K562 (cell line): ENCODE measurements around the gene ZNF33A. TPM values are rescaled to one million over a fixed set of nuclear protein-coding genes. Genes with fewer than 3 reads are reported as not detected.

Experiments used
- ATAC-seq: fragments of 200-7000 bp; cut with Tn5 transposase; 3 replicates; pipeline ENCODE4 v1.9.1; 2020; ENCODE audit warnings: moderate library complexity
- BruUV-seq: library from RNA; stranded (reverse); fragments of 400-500 nt; replicated peaks from 2 replicates; lab custom pipeline; 2021; lab: Mats Ljungman, UMichigan
- CTCF ChIA-PET: fragments of 300-600 bp; formaldehyde crosslinking; extraction: SDS; loops from one replicate; lab custom pipeline; 2021; ENCODE audit warnings: low intra/inter-chr PET ratio; lab: Yijun Ruan, JAX
- POLR2A ChIA-PET: fragments of 300-600, 350-650 bp; sonication (Branson Sonifier 250); formaldehyde crosslinking; extraction: SDS; loops from one replicate; lab custom pipeline; 2021; ENCODE audit warnings: antibody characterized with exemption, inconsistent platforms; lab: Yijun Ruan, JAX
- DNase-seq, 4 experiments: peaks; one replicate each; pipeline versions ENCODE4 v3.0.0 to v3.0.0-alpha.2; 2011 to 2018; ENCODE audit warnings: low spot score in 3 of 4, mixed read lengths in 3 of 4; ENCODE audit errors: extremely low read depth in 1 of 4
- FAIRE-seq: peaks from 2 replicates; lab custom pipeline; 2011; peaks lifted over from hg19 to GRCh38; lab: Jason Lieb, UNC
- H2AFZ ChIP-seq: 2 replicates; pipeline ENCODE4 v1.6.0; 2011; ENCODE audit warnings: low read depth, low read length, control low read depth, inconsistent platforms
- H3K27ac ChIP-seq: fragments of 200-600 bp; 3 replicates; pipeline ENCODE4 v1.8.0; 2011; ENCODE audit warnings: low read depth, mild to moderate bottlenecking, control low read depth, inconsistent platforms, low read length, moderate library complexity, mixed read lengths; ENCODE audit errors: extremely low read depth
- H3K27me3 ChIP-seq, 2 experiments: fragments of 300-600 bp in 1 of 2; 2 replicates in 1 of 2; 3 replicates in 1 of 2; pipeline versions ENCODE4 v1.6.0 to v1.8.0; 2011; ENCODE audit warnings: inconsistent platforms in 2 of 2, low read length in 2 of 2, mild to moderate bottlenecking in 1 of 2, mixed read lengths in 1 of 2, moderate library complexity in 1 of 2; ENCODE audit not compliant: control insufficient read depth in 2 of 2, insufficient read depth in 2 of 2
- H3K36me3 ChIP-seq: fragments of 300-600 bp; 3 replicates; pipeline ENCODE4 v1.8.0; 2011; ENCODE audit warnings: mild to moderate bottlenecking, low read length, inconsistent platforms; ENCODE audit not compliant: control insufficient read depth, insufficient read depth
- H3K4me1 ChIP-seq, 2 experiments: fragments of 200-600 bp in 1 of 2; replicated peaks in 1 of 2; 2 replicates in 1 of 2; 3 replicates in 1 of 2; pipeline versions ENCODE4 v1.5.1 to v1.8.0; 2011; ENCODE audit warnings: inconsistent platforms in 2 of 2, low read length in 2 of 2, mild to moderate bottlenecking in 1 of 2, mixed read lengths in 1 of 2, moderate library complexity in 1 of 2; ENCODE audit not compliant: control insufficient read depth in 2 of 2, insufficient read depth in 2 of 2
- H3K4me2 ChIP-seq: 2 replicates; pipeline ENCODE4 v1.6.1; 2011; ENCODE audit warnings: low read length, control low read depth, inconsistent platforms, mixed read lengths; ENCODE audit not compliant: insufficient read depth
- H3K4me3 ChIP-seq: fragments of 200-600 bp; sonication (generic), shearing (Covaris generic); 2 replicates; pipeline ENCODE4 v1.5.1; 2016; ENCODE audit warnings: control low read depth, inconsistent platforms
- H3K79me2 ChIP-seq: fragments of 200-600 bp; 3 replicates; pipeline ENCODE4 v1.8.0; 2011; ENCODE audit warnings: low read length, inconsistent platforms; ENCODE audit not compliant: control insufficient read depth, insufficient read depth
- H3K9ac ChIP-seq, 2 experiments: 2 replicates each; pipeline versions ENCODE4 v1.6.0 to v1.6.1; 2011; ENCODE audit warnings: low read depth in 2 of 2, low read length in 2 of 2, control low read depth in 1 of 2, inconsistent platforms in 1 of 2, mild to moderate bottlenecking in 1 of 2, mixed read lengths in 1 of 2; ENCODE audit not compliant: insufficient read depth in 1 of 2
- H3K9me1 ChIP-seq: one replicate; pipeline ENCODE4 v1.6.0; 2011; ENCODE audit warnings: inconsistent platforms, mild to moderate bottlenecking, low read length, moderate library complexity; ENCODE audit not compliant: control insufficient read depth, insufficient read depth
- H3K9me3 ChIP-seq: replicated peaks from 2 replicates; pipeline ENCODE4 v1.5.1; 2011; ENCODE audit warnings: low read depth, low read length, inconsistent platforms; ENCODE audit not compliant: control insufficient read depth, insufficient read depth
- H4K20me1 ChIP-seq: replicated peaks from 2 replicates; pipeline ENCODE4 v1.6.1; 2011; ENCODE audit warnings: low read length, inconsistent platforms, mixed read lengths; ENCODE audit not compliant: control insufficient read depth, insufficient read depth
- HNRNPK ChIP-seq: fragments of 200-400 bp; formaldehyde crosslinking; IDR thresholded peaks from one replicate; pipeline ENCODE4 v1.6.1; 2018; ENCODE audit warnings: mild to moderate bottlenecking, low read depth, low read length; ENCODE audit not compliant: poor library complexity, severe bottlenecking
- L3MBTL2 ChIP-seq: fragments of 450-650 bp; IDR thresholded peaks from 2 replicates; pipeline ENCODE4 v1.6.1; 2016; ENCODE audit warnings: mild to moderate bottlenecking, moderate library complexity
- MXI1 ChIP-seq: IDR thresholded peaks from 2 replicates; pipeline ENCODE4 v1.6.1; 2011; ENCODE audit warnings: low read depth, mild to moderate bottlenecking, improper control_type of control experiment, low read length
- STAG1 ChIP-seq: sonication (generic); formaldehyde crosslinking; IDR thresholded peaks from 2 replicates; pipeline ENCODE4 v1.5.0; 2020; ENCODE audit warnings: missing genetic modification reagents, borderline replicate concordance
- TRIM28 ChIP-seq: fragments of 450-650 bp; IDR thresholded peaks from 2 replicates; pipeline ENCODE4 v1.6.1; 2017
- U2AF2 ChIP-seq: fragments of 200-400 bp; formaldehyde crosslinking; optimal IDR thresholded peaks from 2 replicates; pipeline ENCODE3; 2017; ENCODE audit warnings: low read depth, mild to moderate bottlenecking, low read length
- XRCC3 ChIP-seq: fragments of 450-650 bp; IDR thresholded peaks from 2 replicates; pipeline ENCODE4 v1.6.1; 2017; ENCODE audit warnings: mild to moderate bottlenecking, moderate library complexity
- ZNF253 ChIP-seq: fragments of 250-450 bp; sonication (Bioruptor Pico); conservative IDR thresholded peaks from 2 replicates; pipeline ENCODE4 v1.6.1; 2021; ENCODE audit warnings: mild to moderate bottlenecking
- WGBS: fragments of 100-300 bp; shearing (Covaris generic); methylation state at CpG from one replicate; pipeline ENCODE4 v1.1.6; 2016; ENCODE audit warnings: low coverage, mixed read lengths; ENCODE audit not compliant: insufficient coverage; ENCODE audit errors: missing lambda C conversion rate; 5-methylcytosine and 5-hydroxymethylcytosine counted together
- in situ Hi-C: fragments of 300-500 bp; cut with MboI; formaldehyde crosslinking; loops from 4 replicates; pipeline ENCODE4 v1.15.0; 2018; ENCODE audit warnings: inconsistent platforms, mixed read lengths
- intact Hi-C: fragments of 100-400 bp; cut with micrococcal nuclease; formaldehyde crosslinking; loops from 2 replicates; pipeline ENCODE4 v1.14.2; 2022
- polyA plus RNA-seq, 8 experiments: library from polyadenylated mRNA; depleted of rRNA in 4 of 8; stranded (reverse) in 5 of 8; unstranded in 3 of 8; fragments of >200 nt; fragmentation: Nextera tagmentation in 2 of 8; fragmentation: Illumina TruSeq in 1 of 8; extraction: Ambion mirVana in 2 of 8; extraction: Trizol in 1 of 8; gene quantifications; 2 replicates each; pipeline versions ENCODE4 v1.2.1 to v1.2.3, GENCODE V29; 2011 to 2014; ENCODE audit warnings: inconsistent platforms in 1 of 8, missing spikeins in 1 of 8
- total RNA-seq, 7 experiments: library from RNA; depleted of rRNA in 6 of 7; stranded (reverse); fragments of >200 nt in 6 of 7; fragmentation: Illumina TruSeq in 2 of 7; extraction: Trizol in 2 of 7; gene quantifications; 2 replicates each; pipeline versions ENCODE4 v1.2.1 to v1.2.3, GENCODE V29; 2011 to 2021; ENCODE audit warnings: low replicate concordance in 1 of 7
- TF ChIP-seq, protein P1 (sequence below): sonication (generic); formaldehyde crosslinking; IDR thresholded peaks from 2 replicates; pipeline ENCODE4 v1.8.0; 2023; ENCODE audit warnings: mild to moderate bottlenecking, missing genetic modification reagents
- TF ChIP-seq, protein P2 (sequence below): fragments of 250-450 bp; sonication (Bioruptor Pico); IDR thresholded peaks from 2 replicates; pipeline ENCODE4 v1.5.0; 2020; ENCODE audit warnings: mild to moderate bottlenecking, borderline replicate concordance
- TF ChIP-seq, protein P3 (sequence below): fragments of 450-650 bp; IDR thresholded peaks from one replicate; pipeline ENCODE4 v1.6.1; 2018; ENCODE audit warnings: mild to moderate bottlenecking, moderate library complexity; ENCODE audit not compliant: partially characterized antibody

Gene ZNF33A
- total and polyA plus RNA-seq, 9 of the 15 experiments (the other 6 are each of a cell fraction or from before 2014, with no cell fraction given) = 8.1 to 27.5 (median 16.4) TPM

DNA sequence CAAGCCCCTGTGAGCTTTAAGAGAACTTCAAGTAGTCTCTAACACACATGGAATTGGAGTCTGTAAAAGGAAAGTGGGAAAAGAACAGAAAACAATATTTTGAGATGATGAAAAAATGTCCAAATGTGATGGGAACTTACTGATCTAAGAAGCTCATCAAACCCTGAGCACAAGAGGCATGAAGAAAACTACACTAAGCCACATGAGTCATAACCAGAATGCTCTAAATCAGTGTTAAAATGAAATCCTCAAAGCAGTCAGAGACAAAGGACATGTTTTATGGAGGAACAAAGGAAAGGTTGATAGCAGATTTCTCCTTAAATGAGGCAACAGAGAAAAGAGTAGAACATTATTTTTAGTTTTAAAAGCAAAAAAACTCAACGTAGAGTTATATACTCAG is 37.2 kb downstream of the ZNF33A start:
- H3K9me1 ChIP-seq = no peaks in the 10 kb centered on the region
- in situ Hi-C loops (no loop called here), intact Hi-C loops (no loop called here)
- CTCF ChIA-PET = no interaction called here
- 0 out of 3 replicates have a peak, but pooled peaks cover under 1% of the 10 kb centered on the region for H3K36me3 ChIP-seq
- H3K9ac ChIP-seq = no peak overlapping the region
- H3K79me2 ChIP-seq = no peaks in the 10 kb centered on the region
- H3K27ac ChIP-seq = no peak overlapping the region
- FAIRE-seq (no peak), ATAC-seq (no peak), DNase-seq (no peak)
- WGBS = 47% methylated on average over 1 of the region's 1 CpG
- H2AFZ ChIP-seq = no peak overlapping the region
- TF ChIP-seq, protein P1, sequence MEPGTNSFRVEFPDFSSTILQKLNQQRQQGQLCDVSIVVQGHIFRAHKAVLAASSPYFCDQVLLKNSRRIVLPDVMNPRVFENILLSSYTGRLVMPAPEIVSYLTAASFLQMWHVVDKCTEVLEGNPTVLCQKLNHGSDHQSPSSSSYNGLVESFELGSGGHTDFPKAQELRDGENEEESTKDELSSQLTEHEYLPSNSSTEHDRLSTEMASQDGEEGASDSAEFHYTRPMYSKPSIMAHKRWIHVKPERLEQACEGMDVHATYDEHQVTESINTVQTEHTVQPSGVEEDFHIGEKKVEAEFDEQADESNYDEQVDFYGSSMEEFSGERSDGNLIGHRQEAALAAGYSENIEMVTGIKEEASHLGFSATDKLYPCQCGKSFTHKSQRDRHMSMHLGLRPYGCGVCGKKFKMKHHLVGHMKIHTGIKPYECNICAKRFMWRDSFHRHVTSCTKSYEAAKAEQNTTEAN = no peak
- TF ChIP-seq TRIM28 (no peak), L3MBTL2 (no peak), ZNF253 (CRISPR knock-in tag) (no peak), STAG1 (no peak), XRCC3 (no peak), U2AF2 (no peak), HNRNPK (no peak), MXI1 (no peak)
- TF ChIP-seq, protein P2, sequence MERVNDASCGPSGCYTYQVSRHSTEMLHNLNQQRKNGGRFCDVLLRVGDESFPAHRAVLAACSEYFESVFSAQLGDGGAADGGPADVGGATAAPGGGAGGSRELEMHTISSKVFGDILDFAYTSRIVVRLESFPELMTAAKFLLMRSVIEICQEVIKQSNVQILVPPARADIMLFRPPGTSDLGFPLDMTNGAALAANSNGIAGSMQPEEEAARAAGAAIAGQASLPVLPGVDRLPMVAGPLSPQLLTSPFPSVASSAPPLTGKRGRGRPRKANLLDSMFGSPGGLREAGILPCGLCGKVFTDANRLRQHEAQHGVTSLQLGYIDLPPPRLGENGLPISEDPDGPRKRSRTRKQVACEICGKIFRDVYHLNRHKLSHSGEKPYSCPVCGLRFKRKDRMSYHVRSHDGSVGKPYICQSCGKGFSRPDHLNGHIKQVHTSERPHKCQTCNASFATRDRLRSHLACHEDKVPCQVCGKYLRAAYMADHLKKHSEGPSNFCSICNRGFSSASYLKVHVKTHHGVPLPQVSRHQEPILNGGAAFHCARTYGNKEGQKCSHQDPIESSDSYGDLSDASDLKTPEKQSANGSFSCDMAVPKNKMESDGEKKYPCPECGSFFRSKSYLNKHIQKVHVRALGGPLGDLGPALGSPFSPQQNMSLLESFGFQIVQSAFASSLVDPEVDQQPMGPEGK (CRISPR knock-in tag) = no peak
- TF ChIP-seq, protein P3, sequence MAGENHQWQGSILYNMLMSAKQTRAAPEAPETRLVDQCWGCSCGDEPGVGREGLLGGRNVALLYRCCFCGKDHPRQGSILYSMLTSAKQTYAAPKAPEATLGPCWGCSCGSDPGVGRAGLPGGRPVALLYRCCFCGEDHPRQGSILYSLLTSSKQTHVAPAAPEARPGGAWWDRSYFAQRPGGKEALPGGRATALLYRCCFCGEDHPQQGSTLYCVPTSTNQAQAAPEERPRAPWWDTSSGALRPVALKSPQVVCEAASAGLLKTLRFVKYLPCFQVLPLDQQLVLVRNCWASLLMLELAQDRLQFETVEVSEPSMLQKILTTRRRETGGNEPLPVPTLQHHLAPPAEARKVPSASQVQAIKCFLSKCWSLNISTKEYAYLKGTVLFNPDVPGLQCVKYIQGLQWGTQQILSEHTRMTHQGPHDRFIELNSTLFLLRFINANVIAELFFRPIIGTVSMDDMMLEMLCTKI = no peak
- H4K20me1 ChIP-seq = no peaks in the 10 kb centered on the region
- no TSS peak for BruUV-seq
- no peaks in the 10 kb centered on the region for H3K27me3 ChIP-seq
- no peaks in the 10 kb centered on the region for H3K9me3 ChIP-seq
- no peaks in the 10 kb centered on the region for H3K4me1 ChIP-seq
- no peak overlapping the region for H3K4me3 ChIP-seq
- POLR2A ChIA-PET = interaction anchor here (0.9 kb wide), 1 partner anchor 10 kb away, joined by 3 read pairs; no protein-coding TSS in a partner anchor
- H3K4me2 ChIP-seq = no peak overlapping the region
